Measurements from ENCODE around the gene USP53.
"Not testable (repeated sequence)": the region's sequence is repeated elsewhere in the genome, so short reads cannot be mapped to it uniquely, and the experiment has no call there.

USP53 gene

GRCh38 chr4:119212234-119212963 is at the start of gene USP53:
Gene USP53 (plus strand): TSS chr4:119212713. CDS start chr4:119239760, 27,047 bp downstream.
- H3K4me1 ChIP-seq = no peaks in the 10 kb centered on the region
- TF ChIP-seq, protein P1, sequence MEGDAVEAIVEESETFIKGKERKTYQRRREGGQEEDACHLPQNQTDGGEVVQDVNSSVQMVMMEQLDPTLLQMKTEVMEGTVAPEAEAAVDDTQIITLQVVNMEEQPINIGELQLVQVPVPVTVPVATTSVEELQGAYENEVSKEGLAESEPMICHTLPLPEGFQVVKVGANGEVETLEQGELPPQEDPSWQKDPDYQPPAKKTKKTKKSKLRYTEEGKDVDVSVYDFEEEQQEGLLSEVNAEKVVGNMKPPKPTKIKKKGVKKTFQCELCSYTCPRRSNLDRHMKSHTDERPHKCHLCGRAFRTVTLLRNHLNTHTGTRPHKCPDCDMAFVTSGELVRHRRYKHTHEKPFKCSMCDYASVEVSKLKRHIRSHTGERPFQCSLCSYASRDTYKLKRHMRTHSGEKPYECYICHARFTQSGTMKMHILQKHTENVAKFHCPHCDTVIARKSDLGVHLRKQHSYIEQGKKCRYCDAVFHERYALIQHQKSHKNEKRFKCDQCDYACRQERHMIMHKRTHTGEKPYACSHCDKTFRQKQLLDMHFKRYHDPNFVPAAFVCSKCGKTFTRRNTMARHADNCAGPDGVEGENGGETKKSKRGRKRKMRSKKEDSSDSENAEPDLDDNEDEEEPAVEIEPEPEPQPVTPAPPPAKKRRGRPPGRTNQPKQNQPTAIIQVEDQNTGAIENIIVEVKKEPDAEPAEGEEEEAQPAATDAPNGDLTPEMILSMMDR (IDR thresholded peaks at IDR 0.05) = no peak
- peak within 1 kb of the TSS; percentile 61 for H3K9ac ChIP-seq
- peak within 1 kb of the TSS; percentile 78 for H3K4me3 ChIP-seq (ENCODE audit: low read depth, low read length)
- peak within 1 kb of the TSS; percentile 90 for H3K4me2 ChIP-seq (ENCODE audit: low read length)
- H2AFZ ChIP-seq = peak within 1 kb of the TSS; percentile 93
- peak within 1 kb of the TSS; percentile 87 for H3K27ac ChIP-seq
- peaks cover 2% of the 10 kb centered on the region for H3K79me2 ChIP-seq
- no peaks in the 10 kb centered on the region for H3K9me3 ChIP-seq (ENCODE audit: control insufficient read depth, low read length)
- H3K27me3 ChIP-seq (ENCODE audit: control insufficient read depth, insufficient read depth, low read length) = no peaks in the 10 kb centered on the region
- no peaks in the 10 kb centered on the region for H3K36me3 ChIP-seq (ENCODE audit: control insufficient read depth, insufficient read depth, low read length)

- Histone ChIP-seq H3K4me2 (ENCODE audit: low read length) (no peak overlapping the region), H3K36me3 (ENCODE audit: control insufficient read depth, insufficient read depth, low read length) (no peaks in the 10 kb centered on the region), H2AFZ (no peak overlapping the region), H3K9ac (no peak overlapping the region), H3K27me3 (ENCODE audit: control insufficient read depth, insufficient read depth, low read length) (no peaks in the 10 kb centered on the region), H3K4me1 (no peaks in the 10 kb centered on the region), H3K4me3 (ENCODE audit: low read depth, low read length) (no peak overlapping the region), H3K27ac (no peak overlapping the region), H3K79me2 (no peaks in the 10 kb centered on the region), H3K9me3 (ENCODE audit: control insufficient read depth, low read length) (no peaks in the 10 kb centered on the region)
- TF ChIP-seq, protein P1 (IDR thresholded peaks at IDR 0.05) = no peak
These were observed 46.7 kb upstream of the USP53 start for GRCh38 chr4:119165767-119166166.

DNA sequence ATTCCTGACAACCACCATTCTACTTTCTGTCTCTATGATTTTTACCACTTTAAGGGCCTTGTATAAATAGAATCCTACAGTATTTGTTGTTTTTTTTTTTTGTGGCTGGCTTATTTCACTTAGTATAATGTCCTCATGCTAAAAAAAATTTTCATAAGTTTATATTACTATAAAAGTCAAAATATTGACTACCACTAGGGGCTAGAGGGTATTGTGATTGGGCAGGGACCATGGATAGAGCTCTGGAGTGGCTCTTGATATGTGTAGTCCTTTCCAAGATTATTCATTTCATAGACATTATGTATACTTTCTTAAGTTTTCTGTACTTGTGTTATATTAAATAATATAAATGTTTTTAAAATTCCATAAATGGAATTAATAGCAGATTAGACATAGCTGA is 42.3 kb upstream of the USP53 start:
- Histone ChIP-seq H3K27me3 (ENCODE audit: control insufficient read depth, insufficient read depth, low read length) (no peaks in the 10 kb centered on the region), H3K27ac (no peak overlapping the region), H3K4me3 (ENCODE audit: low read depth, low read length) (no peak overlapping the region), H3K9me3 (ENCODE audit: control insufficient read depth, low read length) (no peaks in the 10 kb centered on the region), H2AFZ (no peak overlapping the region), H3K36me3 (ENCODE audit: control insufficient read depth, insufficient read depth, low read length) (no peaks in the 10 kb centered on the region), H3K9ac (no peak overlapping the region), H3K4me2 (ENCODE audit: low read length) (no peak overlapping the region), H3K4me1 (no peaks in the 10 kb centered on the region), H3K79me2 (no peaks in the 10 kb centered on the region)
- TF ChIP-seq, protein P1 (IDR thresholded peaks at IDR 0.05) = no peak

DNA sequence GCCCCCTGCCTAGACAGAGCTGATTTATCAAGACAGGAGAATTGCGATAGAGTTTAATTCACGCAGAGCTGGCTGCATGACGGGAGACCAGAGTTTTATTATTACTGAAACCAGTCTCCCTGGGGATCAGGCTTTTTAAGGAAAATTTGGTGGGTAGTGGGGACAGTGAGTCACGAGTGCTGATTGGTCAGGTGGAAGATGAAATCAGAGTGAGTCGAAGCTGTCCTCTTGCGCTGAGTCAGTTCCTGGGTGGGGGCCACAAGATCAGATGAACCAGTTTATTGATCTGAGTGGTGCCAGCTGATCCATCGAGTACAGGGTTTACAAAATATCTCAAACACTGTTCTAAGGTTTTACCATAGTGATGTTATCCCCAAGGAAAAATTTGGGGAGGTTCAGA is 40.3 kb upstream of the USP53 start:
- H3K36me3 ChIP-seq (ENCODE audit: control insufficient read depth, insufficient read depth, low read length) = no peaks in the 10 kb centered on the region
- TF ChIP-seq, protein P1 (IDR thresholded peaks at IDR 0.05) = no peak

DNA sequence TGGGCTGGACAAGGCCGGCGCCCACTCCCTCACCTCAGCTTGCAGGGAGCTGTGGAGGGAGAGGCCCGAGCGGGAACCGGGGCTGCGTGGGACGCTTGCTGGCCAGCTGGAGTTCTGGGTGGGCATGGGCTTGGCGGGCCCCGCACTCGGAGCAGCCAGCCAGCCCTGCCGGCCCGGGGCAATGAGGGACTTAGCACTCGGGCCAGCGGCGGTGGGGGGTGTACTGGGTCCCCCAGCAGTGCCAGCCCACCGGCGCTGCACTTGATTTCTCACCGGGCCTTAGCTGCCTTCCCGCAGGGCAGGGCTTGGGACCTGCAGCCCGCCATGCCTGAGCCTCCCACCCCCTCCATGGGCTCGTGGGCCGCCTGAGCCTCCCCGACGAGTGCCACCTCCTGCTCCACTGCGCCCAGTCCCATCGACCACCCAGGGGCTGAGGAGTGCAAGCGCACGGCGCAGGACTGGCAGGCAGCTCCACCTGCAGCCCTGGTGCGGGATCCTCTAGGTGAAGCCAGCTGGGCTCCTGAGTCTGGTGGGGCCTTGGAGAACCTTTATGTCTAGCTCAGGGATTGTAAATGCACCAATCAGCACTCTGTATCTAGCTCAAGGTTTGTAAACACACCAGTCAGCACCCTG is 38.7 kb upstream of the USP53 start:
- H3K9ac ChIP-seq; H3K27me3 ChIP-seq (ENCODE audit: control insufficient read depth, insufficient read depth, low read length); H3K9me3 ChIP-seq (ENCODE audit: control insufficient read depth, low read length); H3K4me3 ChIP-seq (ENCODE audit: low read depth, low read length); H3K27ac ChIP-seq; H3K36me3 ChIP-seq (ENCODE audit: control insufficient read depth, insufficient read depth, low read length); H3K4me1 ChIP-seq; H2AFZ ChIP-seq; H3K79me2 ChIP-seq; H3K4me2 ChIP-seq (ENCODE audit: low read length): not testable (repeated sequence)

More for the DNA sequence above, 40.3 kb upstream of the USP53 start:
- Histone ChIP-seq H3K9me3 (ENCODE audit: control insufficient read depth, low read length) (no peaks in the 10 kb centered on the region), H3K27ac (no peak overlapping the region), H3K27me3 (ENCODE audit: control insufficient read depth, insufficient read depth, low read length) (no peaks in the 10 kb centered on the region), H3K4me1 (no peaks in the 10 kb centered on the region), H3K79me2 (no peaks in the 10 kb centered on the region), H2AFZ (no peak overlapping the region), H3K9ac (no peak overlapping the region), H3K4me3 (ENCODE audit: low read depth, low read length) (no peak overlapping the region), H3K4me2 (ENCODE audit: low read length) (no peak overlapping the region)

Data from parathyroid adenoma (tissue), 2 donors.